Suprapubic skin (tissue), 4 donors: Measurements from ENCODE around the gene FAM217B. TPM values are rescaled to one million over a fixed set of nuclear protein-coding genes. Genes with fewer than 3 reads are reported as not detected.

Experiments
- DNase-seq, 2 donors: peaks; one replicate each; pipeline ENCODE4 v3.0.0-alpha.2; 2019; ENCODE audit warnings: low spot score in 2 of 2
- H3K27ac ChIP-seq: fragments of 200-600 bp; sonication (generic); one replicate; pipeline ENCODE4 v1.5.1; 2019
- H3K27me3 ChIP-seq: fragments of 200-600 bp; sonication (generic); one replicate; pipeline ENCODE4 v1.5.1; 2019
- H3K36me3 ChIP-seq: fragments of 200-600 bp; sonication (generic); one replicate; pipeline ENCODE4 v1.5.1; 2019
- H3K4me1 ChIP-seq: fragments of 200-600 bp; sonication (generic); one replicate; pipeline ENCODE4 v1.5.1; 2019
- H3K4me3 ChIP-seq: fragments of 200-600 bp; sonication (generic); one replicate; pipeline ENCODE4 v1.5.1; 2019; ENCODE audit warnings: mild to moderate bottlenecking
- H3K9me3 ChIP-seq: fragments of 200-600 bp; sonication (generic); one replicate; pipeline ENCODE4 v1.5.1; 2019
- CTCF ChIP-seq, 2 donors: fragments of 200-600 bp in 1 of 2; fragments of 450-650 bp in 1 of 2; sonication (generic) in 1 of 2; IDR thresholded peaks; one replicate each; pipeline ENCODE4 v1.5.1; 2016 to 2019; ENCODE audit warnings: antibody characterized with exemption in 2 of 2, mild to moderate bottlenecking in 1 of 2, moderate library complexity in 1 of 2
- EP300 ChIP-seq: sonication (generic); formaldehyde crosslinking; IDR thresholded peaks from one replicate; pipeline ENCODE4 v1.6.1; 2017; ENCODE audit warnings: antibody characterized with exemption
- POLR2A ChIP-seq, 2 donors: fragments of 450-650 bp; IDR thresholded peaks; one replicate each; pipeline ENCODE4 v1.6.1; 2017; ENCODE audit warnings: antibody characterized with exemption in 2 of 2, mild to moderate bottlenecking in 2 of 2, moderate library complexity in 2 of 2
- POLR2AphosphoS5 ChIP-seq, 3 donors: sonication (generic); formaldehyde crosslinking; IDR thresholded peaks; one replicate each; pipeline ENCODE4 v1.6.1; 2017; ENCODE audit warnings: antibody characterized with exemption in 3 of 3
- WGBS: methylation state at CpG from one replicate; pipeline ENCODE4 v1.1.5; 2018; 5-methylcytosine and 5-hydroxymethylcytosine counted together
- total RNA-seq, 4 donors: library from RNA; depleted of rRNA; stranded (reverse); fragments of >200 nt; gene quantifications; one replicate each; pipeline ENCODE4 v1.1.0, GENCODE V29; 2016

FAM217B gene
- total RNA-seq, 4 donors from 2014 or later: 2.8 to 12.9 (median 6.0) TPM

GRCh38 chr20:59993736-59994430, 53.7 kb downstream of the FAM217B start:
- no peak for DNase-seq
- WGBS: 31% methylated on average over 18 of the region's 18 CpGs
- Histone ChIP-seq H3K4me3 (no peak overlapping the region), H3K4me1 (peaks cover 17% of the 10 kb centered on the region), H3K36me3 (no peaks in the 10 kb centered on the region), H3K9me3 (no peaks in the 10 kb centered on the region), H3K27ac (no peak overlapping the region), H3K27me3 (no peaks in the 10 kb centered on the region)
- no peak for TF ChIP-seq EP300
- no peak for TF ChIP-seq CTCF (IDR thresholded peaks at IDR 0.05)
- TF ChIP-seq POLR2AphosphoS5 (IDR thresholded peaks at IDR 0.05): no peak
- TF ChIP-seq POLR2A (IDR thresholded peaks at IDR 0.05): no peak

GRCh38 chr20:59994697-59995122, 54.5 kb downstream of the FAM217B start:
- Histone ChIP-seq H3K9me3 (no peaks in the 10 kb centered on the region), H3K4me1 (peaks cover 17% of the 10 kb centered on the region), H3K27me3 (no peaks in the 10 kb centered on the region), H3K4me3 (no peak overlapping the region), H3K36me3 (no peaks in the 10 kb centered on the region), H3K27ac (peak overlapping the region; percentile 71)
- no peak for TF ChIP-seq POLR2A (IDR thresholded peaks at IDR 0.05)
- no peak for TF ChIP-seq EP300
- TF ChIP-seq CTCF (IDR thresholded peaks at IDR 0.05): no peak
- TF ChIP-seq POLR2AphosphoS5 (IDR thresholded peaks at IDR 0.05): no peak
- DNase-seq: no peak
- 20% methylated on average over 4 of the region's 5 CpGs for WGBS

GRCh38 chr20:59996108-59996507, 55.9 kb downstream of the FAM217B start:
- TF ChIP-seq EP300: no peak
- Histone ChIP-seq H3K27me3 (no peaks in the 10 kb centered on the region), H3K27ac (no peak overlapping the region), H3K9me3 (no peaks in the 10 kb centered on the region), H3K36me3 (no peaks in the 10 kb centered on the region), H3K4me3 (no peak overlapping the region), H3K4me1 (peaks cover 17% of the 10 kb centered on the region)
- no peak for DNase-seq
- WGBS: 73% methylated on average over 1 of the region's 1 CpG

GRCh38 chr20:59997896-59998295, 57.7 kb downstream of the FAM217B start:
- H3K27me3 ChIP-seq: no peaks in the 10 kb centered on the region
- no peaks in the 10 kb centered on the region for H3K9me3 ChIP-seq
- H3K4me1 ChIP-seq: peaks cover 17% of the 10 kb centered on the region
- no peak for DNase-seq
- no peak for TF ChIP-seq POLR2A (IDR thresholded peaks at IDR 0.05)
- no peak for TF ChIP-seq EP300
- no peak for TF ChIP-seq POLR2AphosphoS5 (IDR thresholded peaks at IDR 0.05)
- no peak for TF ChIP-seq CTCF (IDR thresholded peaks at IDR 0.05)
- WGBS: 92% methylated on average over 2 of the region's 2 CpGs
- H3K4me3 ChIP-seq: no peak overlapping the region
- no peak overlapping the region for H3K27ac ChIP-seq
- no peaks in the 10 kb centered on the region for H3K36me3 ChIP-seq

Other genes starting within 250 kb of the FAM217B start
- gene SYCP2, start 6.8 kb upstream of the FAM217B start, total RNA-seq: 1 to 10 TPM; 1.8 to 5.0 (median 4.4) TPM
- gene PPP1R3D, start 84 bp upstream of the FAM217B start, total RNA-seq: 10 to 100 TPM in 3 of 4 donors, 1 to 10 TPM in 1; 7.3 to 16.9 (median 12.8) TPM
- 1 to 10 TPM; 1.4 to 2.2 (median 2.0) TPM for gene CDH26, start 18.0 kb downstream of the FAM217B start, total RNA-seq